ENCODE results near the gene ZSWIM8.
A peak's percentile ranks its signal among the peaks of the same experiment; 100 is the strongest.

Gene ZSWIM8

DNA sequence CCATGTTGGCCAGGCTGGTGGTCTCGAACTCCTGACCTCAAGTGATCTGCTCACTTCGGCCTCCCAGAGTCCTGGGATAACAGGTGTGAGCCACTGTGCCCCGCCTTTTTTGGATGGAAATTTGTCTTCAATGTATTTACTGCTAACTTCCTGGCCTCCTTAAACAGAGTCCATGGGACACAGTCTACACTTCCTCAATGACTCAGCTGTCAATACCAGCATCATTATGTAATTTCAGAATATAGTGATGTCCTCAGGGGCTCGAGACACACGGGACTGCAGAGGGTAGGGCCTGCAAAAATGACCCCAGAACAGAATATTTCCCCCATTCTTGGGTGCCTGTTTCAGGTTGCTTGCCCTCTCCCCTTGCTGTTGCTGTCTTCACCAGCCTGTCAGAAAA lies 57.9 kb downstream of the ZSWIM8 start:
- no peak for DNase-seq

GRCh38 chr10:73847031-73847430 lies 61.6 kb downstream of the ZSWIM8 start:
- DNase-seq, result no peak

- DNase-seq, result peak; percentile 25
Measured at GRCh38 chr10:73848821-73849489, 63.5 kb downstream of the ZSWIM8 start.

- DNase-seq, result no peak
Measured at GRCh38 chr10:73850211-73850610, 64.8 kb downstream of the ZSWIM8 start.

DNA sequence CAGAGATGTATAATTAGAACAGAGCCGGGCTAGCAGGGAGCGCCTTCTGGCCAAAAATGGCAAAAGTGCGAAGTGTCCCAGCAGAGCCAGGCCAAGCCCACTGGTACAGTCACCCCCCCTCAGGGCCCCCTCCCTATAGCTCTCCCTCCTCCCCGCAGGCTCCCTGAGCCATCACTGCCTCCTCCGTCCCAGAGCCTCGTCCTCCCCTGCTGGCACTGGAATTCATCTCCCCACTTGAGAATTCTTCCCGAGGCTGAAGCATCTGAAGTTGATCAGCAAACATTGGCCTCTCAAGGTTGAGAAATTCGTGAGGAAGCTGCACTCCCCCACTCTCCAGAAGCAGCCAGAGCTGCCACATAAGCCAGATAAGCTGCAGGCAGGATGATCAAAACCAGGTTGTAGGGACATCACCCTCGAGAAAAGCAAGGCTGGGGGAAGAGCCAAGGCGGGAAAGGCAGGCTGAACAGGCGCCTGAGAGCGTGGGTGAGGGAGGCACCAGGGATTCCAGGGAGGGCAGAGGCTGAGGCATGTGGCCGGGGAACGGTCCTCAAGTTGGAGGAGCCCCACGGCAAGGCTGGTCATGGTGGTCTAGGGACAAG lies 65.6 kb downstream of the ZSWIM8 start:
- no peak for DNase-seq
